GM18873 (cell line): ENCODE results near the gene MAP3K3.
"Not testable (repeated sequence)": the region's sequence is repeated elsewhere in the genome, so short reads cannot be mapped to it uniquely, and the experiment has no call there.

ENCODE experiments used
- ATAC-seq: cut with Tn5 transposase; IDR thresholded peaks from one replicate; pipeline ENCODE4 v1.9.1; 2021; ENCODE audit warnings: mild to moderate bottlenecking, moderate library complexity, moderate number of reproducible peaks; ENCODE audit not compliant: unreplicated experiment, low FRiP score

Gene MAP3K3

GRCh38 chr17:63703556-63704258 lies 81.5 kb downstream of the MAP3K3 start:
- ATAC-seq: no peak

- no peak for ATAC-seq
These were observed 82.0 kb downstream of the MAP3K3 start for GRCh38 chr17:63704259-63704576.

GRCh38 chr17:63704836-63705235 lies 82.6 kb downstream of the MAP3K3 start:
- no peak for ATAC-seq

- no peak for ATAC-seq
These were observed 83.4 kb downstream of the MAP3K3 start for GRCh38 chr17:63705657-63706056.

- no peak for ATAC-seq
These were observed 84.3 kb downstream of the MAP3K3 start for GRCh38 chr17:63706336-63707082.

GRCh38 chr17:63707151-63707550 lies 84.9 kb downstream of the MAP3K3 start:
- ATAC-seq: no peak

GRCh38 chr17:63709110-63709509 lies 86.9 kb downstream of the MAP3K3 start:
- no peak for ATAC-seq

- no peak for ATAC-seq
These were observed 92.5 kb downstream of the MAP3K3 start for GRCh38 chr17:63714550-63715277.

GRCh38 chr17:63716426-63716825 lies 94.2 kb downstream of the MAP3K3 start:
- ATAC-seq: no peak

- no peak for ATAC-seq
These were observed 96.8 kb downstream of the MAP3K3 start for GRCh38 chr17:63718988-63719387.

GRCh38 chr17:63720194-63720593 lies 98.0 kb downstream of the MAP3K3 start:
- ATAC-seq: not testable (repeated sequence)

GRCh38 chr17:63722403-63722802 lies 100.2 kb downstream of the MAP3K3 start:
- no peak for ATAC-seq

- ATAC-seq: no peak
These were observed 113.5 kb downstream of the MAP3K3 start for GRCh38 chr17:63735691-63736090.

- no peak for ATAC-seq
These were observed 118.4 kb downstream of the MAP3K3 start for GRCh38 chr17:63740464-63741142.

GRCh38 chr17:63741143-63741407 lies 118.9 kb downstream of the MAP3K3 start:
- peak; percentile 11 for ATAC-seq

GRCh38 chr17:63741408-63742173 lies 119.4 kb downstream of the MAP3K3 start, which contains the start of gene STRADA:
STRADA (minus strand) TSS chr17:63741799; CDS start chr17:63728369, 13,430 bp downstream.
- peak; percentile 86 for ATAC-seq
